Activated naive CD8-positive, alpha-beta T cell treated with anti-CD3 and anti-CD28 coated beads, Interleukin-2, amount 50 U/mL, for 24 hours (primary cell): ENCODE data around the gene GNAT2.
A peak's percentile ranks its signal among the peaks of the same experiment; 100 is the strongest.

Source experiments
- ATAC-seq: fragments of 150-1000 bp; cut with Tn5 transposase; one replicate; pipeline ENCODE4 v1.10.0; 2021
- DNase-seq: peaks from one replicate; pipeline ENCODE4 v3.0.0; 2021
- H3K27ac Mint-ChIP-seq: one replicate; pipeline ENCODE4 v1.8.0; 2021; ENCODE audit warnings: mild to moderate bottlenecking, mixed read lengths
- H3K27me3 Mint-ChIP-seq: one replicate; pipeline ENCODE4 v1.8.0; 2021; ENCODE audit warnings: mixed read lengths
- H3K36me3 Mint-ChIP-seq: one replicate; pipeline ENCODE4 v1.8.0; 2021; ENCODE audit warnings: low read depth, mixed read lengths
- H3K4me1 Mint-ChIP-seq: one replicate; pipeline ENCODE4 v1.8.0; 2021; ENCODE audit warnings: mixed read lengths
- H3K4me3 Mint-ChIP-seq: one replicate; pipeline ENCODE4 v1.8.0; 2021; ENCODE audit warnings: mild to moderate bottlenecking, moderate library complexity, mixed read lengths
- H3K9me3 Mint-ChIP-seq: one replicate; pipeline ENCODE4 v1.8.0; 2021; ENCODE audit warnings: mixed read lengths

GNAT2 gene

GRCh38 chr1:109653306-109653705 lies 33.9 kb upstream of the GNAT2 start:
- no peak for DNase-seq
- Mint-ChIP-seq H3K4me1 (peaks cover 10% of the 10 kb centered on the region), H3K4me3 (no peak overlapping the region), H3K27ac (no peak overlapping the region), H3K9me3 (no peaks in the 10 kb centered on the region), H3K36me3 (no peaks in the 10 kb centered on the region), H3K27me3 (peaks cover 13% of the 10 kb centered on the region)
- ATAC-seq = no peak

- H3K4me1 Mint-ChIP-seq = peaks cover 10% of the 10 kb centered on the region
- no peak overlapping the region for H3K4me3 Mint-ChIP-seq
Measured at GRCh38 chr1:109652402-109652801, 33.0 kb upstream of the GNAT2 start.

DNA sequence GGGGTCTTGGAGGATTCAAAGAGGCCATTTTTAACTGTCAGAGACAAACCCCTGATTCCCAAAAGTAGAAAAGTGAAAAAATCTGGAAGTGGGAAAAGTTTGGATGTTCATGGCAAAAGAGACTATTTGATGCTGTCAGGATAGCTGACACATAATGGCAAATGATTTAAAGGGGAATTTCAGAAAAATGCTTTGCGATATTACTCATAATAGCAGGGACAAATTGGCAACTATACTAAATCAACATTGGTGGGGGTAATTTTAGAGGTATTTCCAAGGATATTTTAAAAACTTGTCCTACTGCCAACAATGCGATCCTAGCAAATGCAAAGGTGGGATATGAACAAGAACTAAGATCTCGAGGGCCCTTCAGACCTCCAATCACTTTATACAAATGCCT lies 31.2 kb upstream of the GNAT2 start:
- Mint-ChIP-seq H3K4me1 (peaks cover 8% of the 10 kb centered on the region), H3K4me3 (no peak overlapping the region), H3K27ac (no peak overlapping the region), H3K9me3 (no peaks in the 10 kb centered on the region), H3K27me3 (peaks cover 13% of the 10 kb centered on the region), H3K36me3 (no peaks in the 10 kb centered on the region)
- ATAC-seq = no peak
- DNase-seq = no peak

More at GRCh38 chr1:109652402-109652801, 33.0 kb upstream of the GNAT2 start:
- H3K27me3 Mint-ChIP-seq = peaks cover 13% of the 10 kb centered on the region
- no peaks in the 10 kb centered on the region for H3K9me3 Mint-ChIP-seq
- DNase-seq (no peak), ATAC-seq (no peak)
- H3K27ac Mint-ChIP-seq = no peak overlapping the region
- H3K36me3 Mint-ChIP-seq = no peaks in the 10 kb centered on the region

DNA sequence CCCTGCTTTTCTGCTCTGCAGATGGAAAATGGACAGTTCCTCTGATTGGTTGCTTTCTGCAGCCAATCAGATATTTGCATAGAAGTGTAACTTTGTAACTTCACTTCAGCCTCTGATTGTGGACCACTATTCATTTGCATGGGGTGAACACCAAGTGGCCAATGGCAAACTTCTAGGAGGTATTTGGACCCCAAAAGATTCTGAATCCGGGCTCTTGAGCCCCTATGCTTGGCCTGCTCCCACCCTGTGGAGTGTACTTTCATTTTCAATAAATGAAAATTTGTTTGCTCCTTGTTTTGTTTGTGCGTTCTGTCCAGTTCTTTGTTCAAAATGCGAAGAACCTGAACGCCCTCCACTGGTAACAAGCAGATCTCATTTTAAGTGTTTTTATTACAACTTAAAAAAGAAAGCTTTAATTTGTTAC lies 30.1 kb upstream of the GNAT2 start:
- ATAC-seq (no peak), DNase-seq (no peak)
- no peaks in the 10 kb centered on the region for H3K9me3 Mint-ChIP-seq
- peaks cover 8% of the 10 kb centered on the region for H3K27me3 Mint-ChIP-seq
- no peaks in the 10 kb centered on the region for H3K4me1 Mint-ChIP-seq
- H3K4me3 Mint-ChIP-seq = no peak overlapping the region
- H3K27ac Mint-ChIP-seq = no peak overlapping the region
- no peaks in the 10 kb centered on the region for H3K36me3 Mint-ChIP-seq

- Mint-ChIP-seq H3K36me3 (no peaks in the 10 kb centered on the region), H3K4me1 (peaks cover 12% of the 10 kb centered on the region), H3K27me3 (no peaks in the 10 kb centered on the region), H3K9me3 (no peaks in the 10 kb centered on the region), H3K27ac (no peak overlapping the region), H3K4me3 (no peak overlapping the region)
- DNase-seq = no peak
- ATAC-seq = no peak
Measured at GRCh38 chr1:109644670-109645069, 25.3 kb upstream of the GNAT2 start.

DNA sequence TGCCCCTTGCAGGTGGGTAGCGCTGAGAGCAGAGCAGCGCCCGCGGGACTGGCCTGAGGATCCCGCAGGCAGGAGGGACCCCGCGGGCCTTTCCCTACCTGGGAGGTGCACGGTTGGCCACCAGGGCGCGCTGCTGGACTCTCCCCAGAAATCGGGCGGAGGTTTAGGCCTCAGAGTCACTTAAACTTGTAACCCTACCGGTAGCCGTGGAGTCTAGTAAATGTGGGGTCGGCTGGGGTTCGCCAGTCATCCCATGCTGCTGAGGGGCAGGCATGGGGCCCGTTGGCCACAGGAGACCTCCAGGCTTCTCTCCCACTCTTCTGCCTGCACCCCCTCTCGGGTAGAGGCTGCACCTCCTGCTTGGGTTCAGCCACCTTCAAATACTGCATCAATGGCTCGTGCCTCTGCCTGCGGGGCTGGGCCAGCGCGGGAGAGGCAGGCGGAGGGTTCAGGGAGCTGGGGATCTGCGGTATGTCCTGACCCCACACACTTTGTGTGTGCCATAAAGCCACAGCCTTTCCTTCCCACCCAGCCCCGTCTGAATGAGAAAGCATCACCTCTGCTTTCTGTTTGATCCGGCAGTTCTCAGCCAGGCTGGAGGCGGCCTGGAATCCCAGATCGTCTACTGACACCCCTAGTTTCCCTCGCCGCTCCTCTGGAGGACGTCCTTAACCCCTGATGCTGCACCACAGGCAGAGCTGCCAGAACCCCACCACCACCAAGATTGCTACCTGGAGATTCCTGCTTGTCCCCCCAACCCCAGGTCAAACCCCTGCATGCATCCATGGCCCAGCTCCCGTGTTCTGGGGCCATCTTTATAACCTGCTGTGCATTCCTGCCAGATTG lies 24.2 kb upstream of the GNAT2 start:
- ATAC-seq = peak; percentile 91
- Mint-ChIP-seq H3K4me3 (no peak overlapping the region), H3K27me3 (no peaks in the 10 kb centered on the region), H3K36me3 (no peaks in the 10 kb centered on the region), H3K9me3 (no peaks in the 10 kb centered on the region), H3K4me1 (peaks cover 12% of the 10 kb centered on the region), H3K27ac (no peak overlapping the region)
- DNase-seq = peak; percentile 93

DNA sequence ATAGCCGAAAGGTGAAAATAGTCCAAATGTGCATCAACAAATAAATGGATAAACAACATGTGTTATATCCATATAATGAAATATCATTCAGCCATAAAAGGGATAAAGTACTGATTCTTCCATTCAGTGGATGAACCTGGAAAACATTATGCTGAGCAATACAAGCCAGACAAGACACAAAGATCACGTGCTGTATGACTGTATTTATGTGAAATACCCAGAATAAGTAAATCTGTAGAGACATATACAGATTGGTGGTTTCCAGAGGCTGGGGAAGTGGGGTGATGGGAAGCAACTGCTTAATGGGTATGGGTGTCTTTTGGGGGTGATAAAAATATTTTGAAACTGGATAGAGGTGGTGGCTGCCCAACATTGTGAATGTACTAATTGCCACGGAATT lies 23.2 kb upstream of the GNAT2 start:
- H3K27ac Mint-ChIP-seq = no peak overlapping the region
- no peaks in the 10 kb centered on the region for H3K36me3 Mint-ChIP-seq
- no peak overlapping the region for H3K4me3 Mint-ChIP-seq
- ATAC-seq = no peak
- no peak for DNase-seq
- H3K27me3 Mint-ChIP-seq = no peaks in the 10 kb centered on the region
- H3K4me1 Mint-ChIP-seq = peaks cover 12% of the 10 kb centered on the region
- no peaks in the 10 kb centered on the region for H3K9me3 Mint-ChIP-seq

DNA sequence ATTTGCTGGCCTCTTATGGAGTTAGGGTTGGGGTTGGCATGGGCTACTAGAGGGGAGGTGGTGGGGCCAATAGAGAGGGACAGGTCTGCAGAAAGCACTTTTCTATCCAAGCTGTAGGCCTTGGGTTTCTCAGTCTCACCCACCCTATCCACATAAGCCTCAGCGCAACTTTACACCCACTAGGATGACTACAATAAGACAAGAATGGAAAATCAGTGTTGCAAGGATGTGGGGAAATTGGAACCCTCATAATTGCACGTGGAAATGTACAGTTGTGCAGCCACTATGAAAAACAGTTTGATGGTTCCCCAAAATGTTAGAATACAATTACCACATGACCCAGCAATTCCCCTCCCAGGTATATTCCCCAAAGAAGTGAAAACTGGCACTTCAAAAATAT lies 22.4 kb upstream of the GNAT2 start:
- Mint-ChIP-seq H3K36me3 (no peaks in the 10 kb centered on the region), H3K9me3 (no peaks in the 10 kb centered on the region), H3K27me3 (no peaks in the 10 kb centered on the region), H3K4me1 (peaks cover 12% of the 10 kb centered on the region), H3K4me3 (no peak overlapping the region), H3K27ac (no peak overlapping the region)
- no peak for DNase-seq
- ATAC-seq = no peak

DNA sequence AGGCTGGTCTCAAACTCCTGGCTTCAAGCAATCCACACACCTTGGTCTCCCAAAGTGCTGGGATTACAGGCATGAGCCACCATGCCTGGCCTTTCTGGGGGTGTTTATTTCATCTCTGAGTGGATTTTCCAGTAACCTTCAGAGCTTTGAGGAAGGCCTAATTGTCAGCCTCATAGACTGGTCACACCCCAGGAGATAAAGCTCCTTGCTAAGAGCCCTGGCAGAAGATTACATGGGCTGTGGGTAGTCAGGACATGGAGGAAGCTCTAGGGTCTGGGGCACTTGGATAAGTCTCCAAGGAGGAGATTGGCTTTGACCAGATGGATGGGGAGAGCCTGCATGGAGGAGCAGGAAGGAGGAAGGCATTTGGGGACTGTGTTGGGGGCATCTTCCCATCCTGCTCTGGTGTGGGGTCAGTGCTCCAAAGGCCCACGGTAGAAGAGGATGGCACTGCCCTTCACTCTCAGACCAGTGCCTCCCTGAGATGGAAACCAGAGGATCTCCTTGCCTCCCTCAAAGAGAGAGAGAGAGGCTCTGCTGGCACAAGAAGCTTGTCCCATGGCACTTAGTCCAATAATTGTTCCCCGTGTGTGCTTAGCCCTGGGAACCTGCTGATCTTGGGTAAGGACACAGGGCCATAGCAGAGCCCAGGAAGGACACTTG lies 21.8 kb upstream of the GNAT2 start:
- Mint-ChIP-seq H3K27me3 (no peaks in the 10 kb centered on the region), H3K4me3 (no peak overlapping the region), H3K9me3 (no peaks in the 10 kb centered on the region), H3K27ac (no peak overlapping the region), H3K4me1 (peaks cover 12% of the 10 kb centered on the region), H3K36me3 (no peaks in the 10 kb centered on the region)
- ATAC-seq (no peak), DNase-seq (no peak)

GRCh38 chr1:109640285-109640865 lies 21.0 kb upstream of the GNAT2 start:
- Mint-ChIP-seq H3K27me3 (no peaks in the 10 kb centered on the region), H3K9me3 (no peaks in the 10 kb centered on the region), H3K36me3 (no peaks in the 10 kb centered on the region), H3K27ac (no peak overlapping the region), H3K4me1 (peaks cover 18% of the 10 kb centered on the region), H3K4me3 (no peak overlapping the region)
- ATAC-seq = peak; percentile 72
- peak; percentile 96 for DNase-seq

- Mint-ChIP-seq H3K27ac (no peak overlapping the region), H3K4me1 (peaks cover 23% of the 10 kb centered on the region), H3K9me3 (no peaks in the 10 kb centered on the region), H3K27me3 (no peaks in the 10 kb centered on the region), H3K36me3 (no peaks in the 10 kb centered on the region), H3K4me3 (no peak overlapping the region)
- peak; percentile 3 for ATAC-seq
- no peak for DNase-seq
Measured at GRCh38 chr1:109639841-109640184, 20.4 kb upstream of the GNAT2 start.

DNA sequence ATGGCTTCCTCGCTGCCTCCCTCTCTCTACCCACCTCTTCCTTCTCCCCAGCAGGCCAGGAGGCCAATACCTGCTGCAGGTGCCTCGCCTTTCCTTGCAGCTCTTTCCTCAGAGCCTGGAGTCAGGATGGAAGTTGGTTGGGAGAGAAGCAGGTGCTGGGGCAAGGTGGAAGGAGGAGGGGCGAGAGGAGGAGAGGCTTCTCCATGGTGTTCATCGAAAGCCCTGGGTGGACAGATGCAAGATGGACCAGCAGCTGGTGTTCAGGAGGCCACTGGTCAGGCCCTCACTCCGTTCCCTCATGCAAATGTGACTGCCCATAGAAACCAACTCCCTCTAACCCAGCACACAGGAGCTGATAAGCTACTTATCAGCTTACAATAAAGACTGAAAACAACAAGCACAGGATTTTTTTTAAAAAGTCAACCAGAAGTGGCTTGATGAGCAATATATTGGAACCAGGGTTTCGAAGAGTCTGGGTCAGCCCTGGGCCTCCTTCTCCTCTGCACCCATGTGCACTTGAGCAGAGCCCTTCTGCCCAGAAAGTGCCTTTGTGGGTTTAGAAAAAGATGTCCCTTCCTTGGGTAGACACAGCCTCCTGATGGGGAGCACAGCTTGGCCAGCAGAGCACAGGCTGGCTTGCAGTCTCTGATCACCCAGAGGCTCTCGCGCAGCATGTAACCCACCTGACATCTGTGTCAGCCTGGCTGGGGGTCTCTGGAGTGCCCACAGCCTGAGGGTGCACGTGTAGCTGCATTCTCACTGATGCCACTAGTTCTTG lies 19.8 kb upstream of the GNAT2 start:
- H3K27me3 Mint-ChIP-seq = no peaks in the 10 kb centered on the region
- H3K4me1 Mint-ChIP-seq = peaks cover 29% of the 10 kb centered on the region
- DNase-seq (no peak), ATAC-seq (no peak)
- H3K4me3 Mint-ChIP-seq = no peak overlapping the region
- no peaks in the 10 kb centered on the region for H3K9me3 Mint-ChIP-seq
- no peaks in the 10 kb centered on the region for H3K36me3 Mint-ChIP-seq
- H3K27ac Mint-ChIP-seq = no peak overlapping the region

DNA sequence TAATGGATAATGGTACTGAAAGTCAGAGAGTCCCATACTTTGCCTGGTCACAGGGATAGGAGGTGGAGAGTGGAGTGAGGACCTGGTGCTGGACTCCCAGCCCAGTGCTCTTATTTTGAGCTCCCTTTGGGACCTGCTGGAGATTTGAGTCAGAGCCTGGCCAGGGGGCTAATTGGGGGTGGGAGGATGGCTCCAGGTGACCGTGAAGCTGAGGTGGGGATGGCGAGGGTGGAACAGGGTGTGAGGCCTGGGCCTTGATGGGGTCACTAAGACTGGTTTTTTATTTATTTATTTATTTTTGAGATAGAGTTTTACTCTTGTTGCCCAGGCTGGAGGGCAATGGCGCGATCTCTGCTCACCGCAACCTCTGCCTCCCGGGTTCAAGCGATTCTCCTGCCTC lies 18.0 kb upstream of the GNAT2 start:
- DNase-seq (no peak), ATAC-seq (no peak)
- H3K27ac Mint-ChIP-seq = no peak overlapping the region
- no peak overlapping the region for H3K4me3 Mint-ChIP-seq
- H3K9me3 Mint-ChIP-seq = no peaks in the 10 kb centered on the region
- H3K27me3 Mint-ChIP-seq = no peaks in the 10 kb centered on the region
- peaks cover 26% of the 10 kb centered on the region for H3K4me1 Mint-ChIP-seq
- no peaks in the 10 kb centered on the region for H3K36me3 Mint-ChIP-seq

DNA sequence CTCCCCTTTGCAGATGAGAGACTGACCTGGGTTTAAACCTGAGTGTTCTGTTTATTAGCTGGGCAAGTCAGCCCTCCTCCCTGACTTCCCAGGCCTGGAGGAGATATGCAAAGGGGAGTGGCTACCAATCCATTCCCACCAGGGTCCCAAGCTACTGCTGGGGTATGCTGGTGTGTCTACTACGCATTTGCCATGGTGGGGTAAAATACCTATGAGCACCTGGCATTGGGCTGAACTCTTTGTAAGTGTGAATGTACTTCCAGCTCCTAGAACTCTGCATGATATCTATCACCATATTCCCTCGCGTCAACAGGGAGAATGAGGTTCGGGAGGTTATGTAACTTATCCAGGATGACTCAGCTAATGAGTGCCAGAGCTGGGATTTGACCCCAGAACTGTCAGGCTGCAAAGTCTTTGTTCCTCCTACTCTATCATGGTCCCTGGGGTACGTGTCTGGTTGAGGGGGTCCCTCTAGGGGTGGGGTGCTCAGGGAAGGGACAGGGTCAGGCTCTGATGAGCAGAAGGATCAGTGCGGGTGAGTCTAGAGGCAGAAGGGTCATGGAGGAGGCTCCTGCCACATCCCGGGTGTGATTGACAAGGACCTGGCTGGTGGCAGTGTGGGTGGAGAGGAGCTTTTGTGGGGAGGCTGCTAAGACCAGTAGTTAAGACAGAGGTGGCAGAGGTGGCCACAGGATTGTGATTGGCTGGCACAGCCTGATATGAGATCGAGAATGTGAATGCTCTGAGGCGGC lies 17.0 kb upstream of the GNAT2 start:
- Mint-ChIP-seq H3K9me3 (no peaks in the 10 kb centered on the region), H3K36me3 (peaks cover 4% of the 10 kb centered on the region), H3K4me1 (peaks cover 26% of the 10 kb centered on the region), H3K27ac (no peak overlapping the region), H3K27me3 (no peaks in the 10 kb centered on the region), H3K4me3 (no peak overlapping the region)
- ATAC-seq (no peak), DNase-seq (no peak)
